CD4-positive, alpha-beta T cell (primary cell): ENCODE measurements around the gene AMFR. TPM values are rescaled to one million over a fixed set of nuclear protein-coding genes. Genes with fewer than 3 reads are reported as not detected.

Experiments used
- ATAC-seq: fragments of 200-7000 bp; cut with Tn5 transposase; one replicate; pipeline ENCODE4 v1.10.0; 2022; ENCODE audit warnings: mild to moderate bottlenecking; ENCODE audit not compliant: poor library complexity
- CTCF ChIA-PET: fragments of 350-600 bp; sonication (Branson Sonifier 250); formaldehyde crosslinking; loops from one replicate; lab custom pipeline; 2021; ENCODE audit warnings: antibody characterized with exemption, inconsistent platforms; lab: Charles Lee
- POLR2A ChIA-PET: fragments of 350-600 bp; sonication (Branson Sonifier 250); formaldehyde crosslinking; loops from one replicate; lab custom pipeline; 2021; ENCODE audit warnings: antibody characterized with exemption, inconsistent platforms; lab: Charles Lee
- DNase-seq, 14 experiments: peaks; one replicate each; pipeline ENCODE4 v3.0.0-alpha.2; 2013 to 2020; ENCODE audit warnings: mixed read lengths in 2 of 14
- H3K27ac ChIP-seq, 2 donors: one replicate each; pipeline versions ENCODE4 v1.5.1 to v1.7.0; 2013; ENCODE audit warnings: low read length in 2 of 2, low read depth in 1 of 2, mild to moderate bottlenecking in 1 of 2
- H3K27me3 ChIP-seq, 2 experiments: 1 replicate in 1 of 2; 2 replicates in 1 of 2; pipeline versions ENCODE4 v1.6.1 to v1.7.0; 2013; ENCODE audit warnings: low read length in 2 of 2, control low read depth in 1 of 2, mild to moderate bottlenecking in 1 of 2, moderate library complexity in 1 of 2; ENCODE audit not compliant: insufficient read depth in 2 of 2, control insufficient read depth in 1 of 2
- H3K36me3 ChIP-seq: one replicate; pipeline ENCODE4 v1.6.1; 2013; ENCODE audit warnings: low read length, control low read depth; ENCODE audit not compliant: insufficient read depth
- H3K4me1 ChIP-seq: one replicate; pipeline ENCODE4 v1.6.1; 2013; ENCODE audit warnings: low read length, control low read depth; ENCODE audit not compliant: insufficient read depth
- H3K4me3 ChIP-seq: one replicate; pipeline ENCODE4 v1.5.1; 2013; ENCODE audit warnings: mild to moderate bottlenecking, low read length, moderate library complexity
- H3K9me3 ChIP-seq, 2 experiments: 1 replicate in 1 of 2; 2 replicates in 1 of 2; pipeline versions ENCODE4 v1.6.1 to v1.7.0; 2013; ENCODE audit warnings: low read length in 2 of 2, mild to moderate bottlenecking in 2 of 2, control low read depth in 1 of 2, moderate library complexity in 1 of 2; ENCODE audit not compliant: control insufficient read depth in 1 of 2, insufficient read depth in 1 of 2
- H3K27ac Mint-ChIP-seq: one replicate; pipeline ENCODE4 v1.8.0; 2020; ENCODE audit warnings: mixed read lengths
- H3K27me3 Mint-ChIP-seq: one replicate; pipeline ENCODE4 v1.8.0; 2021; ENCODE audit warnings: mixed read lengths
- H3K36me3 Mint-ChIP-seq: one replicate; pipeline ENCODE4 v1.8.0; 2021; ENCODE audit warnings: low read depth, mixed read lengths
- H3K4me1 Mint-ChIP-seq: one replicate; pipeline ENCODE4 v1.8.0; 2021; ENCODE audit warnings: low read depth, mixed read lengths
- H3K4me3 Mint-ChIP-seq: one replicate; pipeline ENCODE4 v1.8.0; 2020; ENCODE audit warnings: mild to moderate bottlenecking, mixed read lengths
- H3K9me3 Mint-ChIP-seq: one replicate; pipeline ENCODE4 v1.8.0; 2020; ENCODE audit warnings: mixed read lengths
- CTCF ChIP-seq: fragments of 200-600 bp; IDR thresholded peaks from one replicate; pipeline ENCODE4 v1.8.0; 2022; ENCODE audit warnings: antibody characterized with exemption, mild to moderate bottlenecking
- intact Hi-C, 2 experiments: fragments of 100-400 bp; cut with DNase I in 1 of 2; cut with micrococcal nuclease in 1 of 2; formaldehyde crosslinking; loops; one replicate each; pipeline versions ENCODE4 v1.15.1 to v1.9.0; 2023 to 2025; cut with DNase I, micrococcal nuclease
- total RNA-seq, 174 experiments: library from RNA in 2 of 174; stranded (reverse) in 2 of 174; gene quantifications; one replicate each; pipeline ENCODE4 v1.2.3 and lab custom pipeline; 2021 to 2026

AMFR gene
- total RNA-seq, 2 experiments from 2014 or later, result 79.2 to 83.8 TPM

DNA sequence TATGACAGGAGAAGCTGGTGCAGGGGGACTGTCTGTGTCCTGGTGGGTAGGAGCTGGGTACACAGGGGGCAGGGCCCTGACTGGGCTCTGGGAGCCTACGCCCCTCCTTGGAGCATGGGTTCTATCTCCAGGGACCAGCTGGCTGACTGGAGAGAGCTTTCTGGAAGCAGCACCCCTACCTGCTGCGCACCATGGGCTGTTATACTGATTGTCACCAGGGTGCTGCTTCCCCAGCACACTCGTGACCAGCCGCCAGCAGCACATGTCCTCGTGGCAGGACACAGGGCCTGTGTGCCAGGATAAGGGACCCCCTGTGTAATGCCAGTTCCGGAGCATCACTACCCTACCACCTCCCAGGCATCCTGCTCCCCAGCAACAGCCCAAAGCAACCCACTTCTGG lies 106.0 kb downstream of the AMFR start:
- Histone ChIP-seq H3K36me3 (no peaks in the 10 kb centered on the region), H3K9me3 (no peaks in the 10 kb centered on the region), H3K27ac (no peak overlapping the region), H3K4me1 (peaks cover 9% of the 10 kb centered on the region), H3K27me3 (no peaks in the 10 kb centered on the region), H3K4me3 (no peak overlapping the region)
- ATAC-seq (no peak), DNase-seq (no peak)
- ChIA-PET CTCF (interaction anchor here (1.7 to 2.5 kb wide), 2 partner anchors 117 to 374 kb away, joined by 10 to 29 read pairs; no protein-coding TSS in a partner anchor), POLR2A (no interaction called here)
- TF ChIP-seq CTCF, result no peak
- no peaks in the 10 kb centered on the region for H3K9me3 Mint-ChIP-seq
- no peak overlapping the region for H3K27ac Mint-ChIP-seq
- no peaks in the 10 kb centered on the region for H3K4me1 Mint-ChIP-seq
- H3K4me3 Mint-ChIP-seq, result no peak overlapping the region
- intact Hi-C loops, result loop anchor here in 1 of 2 experiments (2.0 to 10.0 kb wide), 4 partner anchors 385 to 852 kb away; no protein-coding TSS in a partner anchor
- H3K36me3 Mint-ChIP-seq, result no peaks in the 10 kb centered on the region
- no peaks in the 10 kb centered on the region for H3K27me3 Mint-ChIP-seq

- Histone ChIP-seq H3K27ac (no peak overlapping the region), H3K4me1 (peaks cover 9% of the 10 kb centered on the region), H3K36me3 (no peaks in the 10 kb centered on the region), H3K9me3 (no peaks in the 10 kb centered on the region), H3K4me3 (no peak overlapping the region), H3K27me3 (no peaks in the 10 kb centered on the region)
- ChIA-PET POLR2A (interaction anchor here (1.2 kb wide), 1 partner anchor 116 kb away, joined by 3 read pairs; no protein-coding TSS in a partner anchor), CTCF (interaction anchor here (1.1 to 2.5 kb wide), 10 partner anchors 10 to 854 kb away, joined by 3 to 29 read pairs (median 5); no protein-coding TSS in a partner anchor)
- intact Hi-C loops, result loop anchor here (1.0 to 10.0 kb wide), 5 partner anchors 374 to 851 kb away; no protein-coding TSS in a partner anchor
- no peaks in the 10 kb centered on the region for H3K27me3 Mint-ChIP-seq
- TF ChIP-seq CTCF, result no peak
- ATAC-seq (no peak), DNase-seq (no peak)
- no peaks in the 10 kb centered on the region for H3K9me3 Mint-ChIP-seq
- H3K4me3 Mint-ChIP-seq, result no peak overlapping the region
- H3K36me3 Mint-ChIP-seq, result no peaks in the 10 kb centered on the region
- H3K27ac Mint-ChIP-seq, result no peak overlapping the region
- H3K4me1 Mint-ChIP-seq, result no peaks in the 10 kb centered on the region
Observed at GRCh38 chr16:56318827-56319140, 106.6 kb downstream of the AMFR start.

GRCh38 chr16:56317998-56318826 lies 107.1 kb downstream of the AMFR start:
- Histone ChIP-seq H3K36me3 (no peaks in the 10 kb centered on the region), H3K9me3 (no peaks in the 10 kb centered on the region), H3K4me1 (peaks cover 9% of the 10 kb centered on the region), H3K4me3 (peak overlapping the region; percentile 35), H3K27me3 (no peaks in the 10 kb centered on the region), H3K27ac (no peak overlapping the region)
- ChIA-PET CTCF (interaction anchor here (0.6 to 2.5 kb wide), 12 partner anchors 9 to 853 kb away, joined by 3 to 29 read pairs (median 5); no protein-coding TSS in a partner anchor), POLR2A (interaction anchor here (0.7 to 1.2 kb wide), 2 partner anchors 116 to 375 kb away, joined by 3 read pairs; no protein-coding TSS in a partner anchor)
- peak; percentile 83 for TF ChIP-seq CTCF
- Mint-ChIP-seq H3K27me3 (no peaks in the 10 kb centered on the region), H3K27ac (no peak overlapping the region), H3K4me3 (no peak overlapping the region), H3K36me3 (no peaks in the 10 kb centered on the region), H3K4me1 (no peaks in the 10 kb centered on the region), H3K9me3 (no peaks in the 10 kb centered on the region)
- DNase-seq (peak; percentile 58 to 84 (median 69)), ATAC-seq (peak; percentile 99)
- intact Hi-C loops, result loop anchor here (1.0 to 10.0 kb wide), 6 partner anchors 277 to 851 kb away; no protein-coding TSS in a partner anchor
